GM12873 (cell line): Measurements from ENCODE around the gene CHRNG.

Source experiments
- CTCF ChIP-seq: IDR thresholded peaks from 2 replicates; pipeline ENCODE4 v1.5.1; 2012; ENCODE audit warnings: low read depth, mild to moderate bottlenecking, moderate library complexity, low read length, control low read depth; ENCODE audit not compliant: insufficient read depth; ENCODE audit errors: missing control alignments

CHRNG gene, protein sequence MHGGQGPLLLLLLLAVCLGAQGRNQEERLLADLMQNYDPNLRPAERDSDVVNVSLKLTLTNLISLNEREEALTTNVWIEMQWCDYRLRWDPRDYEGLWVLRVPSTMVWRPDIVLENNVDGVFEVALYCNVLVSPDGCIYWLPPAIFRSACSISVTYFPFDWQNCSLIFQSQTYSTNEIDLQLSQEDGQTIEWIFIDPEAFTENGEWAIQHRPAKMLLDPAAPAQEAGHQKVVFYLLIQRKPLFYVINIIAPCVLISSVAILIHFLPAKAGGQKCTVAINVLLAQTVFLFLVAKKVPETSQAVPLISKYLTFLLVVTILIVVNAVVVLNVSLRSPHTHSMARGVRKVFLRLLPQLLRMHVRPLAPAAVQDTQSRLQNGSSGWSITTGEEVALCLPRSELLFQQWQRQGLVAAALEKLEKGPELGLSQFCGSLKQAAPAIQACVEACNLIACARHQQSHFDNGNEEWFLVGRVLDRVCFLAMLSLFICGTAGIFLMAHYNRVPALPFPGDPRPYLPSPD

GRCh38 chr2:232539298-232540231 is at the start of gene CHRNG:
Gene CHRNG, plus strand, starts transcription at chr2:232539692. Its CDS starts 56 bp downstream, at chr2:232539748.
- TF ChIP-seq CTCF: no peak

GRCh38 chr2:232490221-232491138 is 49.0 kb upstream of the CHRNG start:
- no peak for TF ChIP-seq CTCF

- no peak for TF ChIP-seq CTCF
These were observed 48.2 kb upstream of the CHRNG start for GRCh38 chr2:232491139-232491780.

DNA sequence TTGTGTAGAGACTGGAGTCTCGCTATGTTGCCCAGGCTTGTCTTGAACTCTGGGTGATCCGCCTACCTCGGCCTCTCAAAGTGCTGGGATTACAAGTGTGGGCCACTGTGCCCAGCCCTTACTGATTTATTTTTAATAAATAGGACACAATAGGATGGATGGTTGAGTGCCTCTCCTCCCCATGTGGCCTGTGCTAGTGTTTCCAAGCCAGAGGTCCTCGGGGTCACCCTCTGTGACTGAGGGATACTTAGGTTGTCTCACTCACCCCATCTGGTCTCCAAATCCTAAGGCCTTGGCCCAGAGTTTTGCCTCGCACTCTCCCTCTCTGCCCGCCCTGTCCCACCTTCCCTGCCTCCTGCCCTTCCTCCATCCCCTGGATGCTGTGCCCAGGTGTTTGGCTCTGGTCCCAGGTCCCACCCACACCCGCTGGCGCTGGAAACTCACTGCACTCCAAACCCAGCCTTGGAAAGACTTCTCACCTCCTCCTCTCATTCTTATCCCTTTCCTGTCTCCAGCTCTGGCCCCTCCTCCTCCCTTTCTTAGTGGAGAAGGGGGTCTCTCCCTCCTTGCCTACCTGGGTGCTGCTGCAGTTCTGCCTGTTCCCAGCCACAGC is 47.1 kb upstream of the CHRNG start:
- no peak for TF ChIP-seq CTCF

DNA sequence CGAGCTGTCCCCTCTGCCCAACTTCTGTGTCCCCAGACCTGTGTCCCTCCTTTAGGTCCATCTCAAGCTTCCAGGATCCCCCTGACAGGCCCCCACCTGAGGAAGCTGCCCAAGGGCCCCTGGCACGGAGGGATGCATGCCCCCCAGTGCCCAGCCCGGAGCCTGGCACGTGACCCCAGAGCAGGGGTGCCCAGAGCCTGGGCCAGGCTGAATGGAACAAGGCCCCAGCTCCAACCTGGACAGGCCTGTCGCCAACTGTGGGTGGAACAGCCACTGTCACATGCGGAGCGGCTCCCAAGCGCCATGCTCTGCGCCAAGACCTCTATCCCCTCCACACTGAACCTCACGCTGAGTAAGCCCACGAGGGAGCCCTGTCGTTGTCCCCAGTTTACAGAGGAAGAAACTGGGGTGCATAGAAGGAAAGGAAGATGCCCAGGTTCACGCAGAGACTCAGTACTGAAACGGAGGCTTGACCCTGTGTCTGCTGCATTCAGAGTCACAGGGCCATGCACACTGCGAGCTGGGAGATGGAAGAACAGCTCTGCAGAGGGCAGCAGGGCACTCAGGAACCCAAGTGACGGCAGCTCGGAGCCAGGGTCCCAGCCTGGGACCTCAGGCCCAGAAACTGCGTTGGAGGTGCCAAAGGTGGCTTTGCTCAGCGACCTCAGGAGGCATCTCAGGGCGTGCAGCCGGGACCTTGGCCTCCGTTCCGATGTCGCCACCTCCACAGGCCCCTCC is 46.4 kb upstream of the CHRNG start:
- TF ChIP-seq CTCF: no peak
